ENCODE data around the gene NT5C3A. TPM values are rescaled to one million over a fixed set of nuclear protein-coding genes. Genes with fewer than 3 reads are reported as not detected.

Gene NT5C3A
- polyA plus RNA-seq, 1 experiment, result 20.3 TPM

DNA sequence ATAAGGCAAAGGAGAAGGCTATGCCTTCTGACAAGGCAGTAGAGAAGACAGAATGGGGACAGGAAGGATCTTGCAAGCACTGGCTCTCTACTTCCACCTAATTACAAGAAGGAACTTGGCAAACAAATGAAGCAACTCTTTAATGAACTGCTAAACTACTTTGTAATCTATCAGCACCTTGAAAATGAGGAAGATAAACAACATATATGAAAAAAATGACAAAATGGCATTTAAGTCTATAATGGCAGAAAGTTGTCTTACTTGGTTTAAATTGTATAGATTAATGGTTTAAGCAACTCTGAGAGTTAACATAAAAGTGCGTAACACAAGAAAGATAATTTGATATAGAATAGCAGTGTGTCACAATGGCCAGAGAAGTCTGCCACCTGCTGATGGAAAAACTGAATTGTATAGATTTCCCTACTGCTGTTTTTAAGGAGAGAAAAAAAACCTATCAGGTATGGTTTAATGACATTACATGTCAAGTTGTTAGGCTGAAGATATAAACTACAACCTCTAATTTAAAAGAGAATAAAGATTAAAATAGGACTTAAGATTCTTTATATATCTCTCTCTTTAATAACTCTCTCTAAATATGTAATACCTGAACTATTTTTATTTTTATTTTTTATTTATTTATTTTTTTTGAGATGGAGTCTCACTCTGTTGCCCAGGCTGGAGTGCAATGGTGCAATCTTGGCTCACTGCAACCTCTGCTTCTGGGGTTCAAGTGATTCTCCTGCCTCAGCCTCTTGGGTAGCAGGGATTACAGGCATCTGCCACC is 11.8 kb downstream of the NT5C3A start:
- no peak overlapping the region for H3K4me3 ChIP-seq (ENCODE audit: low read depth, low read length)
- POLR2A ChIA-PET, result no interaction called here
- H3K27ac ChIP-seq (ENCODE audit: low read depth, low read length), result no peak overlapping the region
- CTCF ChIA-PET, result interaction anchor here (1.4 to 2.6 kb wide), 4 partner anchors 86 to 250 kb away, joined by 3 to 26 read pairs (median 6); no protein-coding TSS in a partner anchor
- no peaks in the 10 kb centered on the region for H3K27me3 ChIP-seq (ENCODE audit: control insufficient read depth, insufficient read depth, low read length)
- no peak for DNase-seq (ENCODE audit: low read depth, low spot score)
- TF ChIP-seq, protein P1, sequence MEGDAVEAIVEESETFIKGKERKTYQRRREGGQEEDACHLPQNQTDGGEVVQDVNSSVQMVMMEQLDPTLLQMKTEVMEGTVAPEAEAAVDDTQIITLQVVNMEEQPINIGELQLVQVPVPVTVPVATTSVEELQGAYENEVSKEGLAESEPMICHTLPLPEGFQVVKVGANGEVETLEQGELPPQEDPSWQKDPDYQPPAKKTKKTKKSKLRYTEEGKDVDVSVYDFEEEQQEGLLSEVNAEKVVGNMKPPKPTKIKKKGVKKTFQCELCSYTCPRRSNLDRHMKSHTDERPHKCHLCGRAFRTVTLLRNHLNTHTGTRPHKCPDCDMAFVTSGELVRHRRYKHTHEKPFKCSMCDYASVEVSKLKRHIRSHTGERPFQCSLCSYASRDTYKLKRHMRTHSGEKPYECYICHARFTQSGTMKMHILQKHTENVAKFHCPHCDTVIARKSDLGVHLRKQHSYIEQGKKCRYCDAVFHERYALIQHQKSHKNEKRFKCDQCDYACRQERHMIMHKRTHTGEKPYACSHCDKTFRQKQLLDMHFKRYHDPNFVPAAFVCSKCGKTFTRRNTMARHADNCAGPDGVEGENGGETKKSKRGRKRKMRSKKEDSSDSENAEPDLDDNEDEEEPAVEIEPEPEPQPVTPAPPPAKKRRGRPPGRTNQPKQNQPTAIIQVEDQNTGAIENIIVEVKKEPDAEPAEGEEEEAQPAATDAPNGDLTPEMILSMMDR (IDR thresholded peaks at IDR 0.05; ENCODE audit: low read depth, low read length), result peak; percentile 75
- no peaks in the 10 kb centered on the region for H3K9me3 ChIP-seq (ENCODE audit: control insufficient read depth, insufficient read depth, low read length)

DNA sequence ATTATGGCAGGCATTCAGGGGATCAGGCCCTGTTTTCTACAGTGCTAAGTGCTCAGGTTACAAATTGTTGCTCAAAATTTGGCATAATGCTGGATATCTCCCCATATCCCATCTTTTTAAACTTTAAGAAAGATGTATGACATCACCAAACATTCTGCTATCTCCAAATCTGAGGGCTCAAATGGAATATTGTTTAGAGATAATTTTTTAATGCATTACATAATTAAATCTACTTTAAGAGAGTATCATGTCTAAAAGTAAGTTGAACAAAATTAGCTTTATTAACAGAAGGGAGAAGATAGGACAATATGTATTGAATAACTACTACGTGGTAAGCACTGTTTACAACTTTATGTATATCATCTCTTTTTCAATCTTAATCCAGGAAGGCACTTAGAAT is 13.9 kb downstream of the NT5C3A start:
- POLR2A ChIA-PET, result no interaction called here
- CTCF ChIA-PET, result interaction anchor here (1.1 to 2.6 kb wide), 6 partner anchors 10 to 248 kb away, joined by 4 to 26 read pairs (median 6); no protein-coding TSS in a partner anchor

DNA sequence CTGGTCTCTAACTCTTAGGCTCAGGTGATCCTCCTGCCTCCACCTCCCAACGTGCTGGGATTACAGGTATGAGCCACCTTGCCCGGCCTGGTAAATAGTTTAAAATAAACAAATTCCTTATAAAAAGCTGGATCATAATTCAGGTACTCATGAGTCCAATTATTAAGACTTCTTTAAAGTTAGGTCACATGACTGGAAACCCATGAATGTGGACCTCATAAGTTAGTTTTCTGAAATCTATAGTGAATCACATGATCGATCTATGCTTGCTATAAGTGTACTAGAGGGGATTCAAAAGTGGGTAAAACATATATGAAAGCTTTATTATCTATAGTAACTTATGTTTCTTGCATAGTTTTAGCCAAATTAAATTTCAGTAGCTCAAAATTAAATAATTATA is 14.3 kb downstream of the NT5C3A start:
- TF ChIP-seq, protein P1 (IDR thresholded peaks at IDR 0.05; ENCODE audit: low read depth, low read length), result no peak
- no peak overlapping the region for H3K27ac ChIP-seq (ENCODE audit: low read depth, low read length)
- no peaks in the 10 kb centered on the region for H3K27me3 ChIP-seq (ENCODE audit: control insufficient read depth, insufficient read depth, low read length)
- DNase-seq (ENCODE audit: low read depth, low spot score), result no peak
- no peaks in the 10 kb centered on the region for H3K9me3 ChIP-seq (ENCODE audit: control insufficient read depth, insufficient read depth, low read length)
- ChIA-PET CTCF (interaction anchor here (1.3 to 2.6 kb wide), 5 partner anchors 10 to 248 kb away, joined by 4 to 26 read pairs (median 6); no protein-coding TSS in a partner anchor), POLR2A (no interaction called here)
- H3K4me3 ChIP-seq (ENCODE audit: low read depth, low read length), result no peak overlapping the region

More for the DNA sequence above, 13.9 kb downstream of the NT5C3A start:
- TF ChIP-seq, protein P1 (IDR thresholded peaks at IDR 0.05; ENCODE audit: low read depth, low read length), result no peak
- Histone ChIP-seq H3K27me3 (ENCODE audit: control insufficient read depth, insufficient read depth, low read length) (no peaks in the 10 kb centered on the region), H3K27ac (ENCODE audit: low read depth, low read length) (no peak overlapping the region), H3K9me3 (ENCODE audit: control insufficient read depth, insufficient read depth, low read length) (no peaks in the 10 kb centered on the region), H3K4me3 (ENCODE audit: low read depth, low read length) (no peak overlapping the region)
- no peak for DNase-seq (ENCODE audit: low read depth, low spot score)

DNA sequence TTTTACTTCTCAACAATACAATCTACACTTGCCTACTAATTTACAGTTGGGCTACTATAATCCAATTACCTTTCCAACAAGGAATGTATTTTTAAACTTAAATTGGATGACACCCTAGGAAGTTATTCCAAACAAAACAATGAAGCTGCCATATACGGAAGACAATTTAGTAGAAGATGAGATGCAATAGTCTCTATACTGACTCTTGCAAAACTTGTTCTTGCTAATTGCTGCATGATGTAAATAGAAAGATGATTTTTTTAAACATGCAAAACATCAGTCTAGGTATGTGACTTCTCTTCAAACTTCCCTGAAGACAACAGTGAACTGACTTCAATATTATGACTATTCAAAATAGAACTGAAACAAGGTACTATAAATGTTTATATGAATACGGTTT is 17.6 kb downstream of the NT5C3A start:
- POLR2A ChIA-PET, result no interaction called here
- CTCF ChIA-PET, result no interaction called here
- DNase-seq (ENCODE audit: low read depth, low spot score), result no peak
- Histone ChIP-seq H3K27ac (ENCODE audit: low read depth, low read length) (no peak overlapping the region), H3K4me3 (ENCODE audit: low read depth, low read length) (no peak overlapping the region), H3K9me3 (ENCODE audit: control insufficient read depth, insufficient read depth, low read length) (no peaks in the 10 kb centered on the region), H3K27me3 (ENCODE audit: control insufficient read depth, insufficient read depth, low read length) (no peaks in the 10 kb centered on the region)
- TF ChIP-seq, protein P1 (IDR thresholded peaks at IDR 0.05; ENCODE audit: low read depth, low read length), result no peak

DNA sequence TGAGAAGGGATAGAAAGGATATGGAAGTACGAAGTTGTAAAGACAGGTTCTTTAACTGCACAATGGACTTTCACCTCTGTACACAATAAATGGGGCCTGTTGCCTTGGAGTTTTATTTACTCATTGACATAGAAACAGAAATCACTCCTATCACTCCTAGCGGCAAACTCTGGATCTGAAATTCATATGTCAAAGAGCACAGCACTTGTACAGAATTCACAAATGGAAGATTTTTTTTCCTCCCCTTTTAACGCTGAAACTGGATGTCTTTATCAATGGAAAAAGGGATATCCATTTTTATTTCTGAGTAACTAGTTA is 18.2 kb downstream of the NT5C3A start:
- no peaks in the 10 kb centered on the region for H3K27me3 ChIP-seq (ENCODE audit: control insufficient read depth, insufficient read depth, low read length)
- no peaks in the 10 kb centered on the region for H3K9me3 ChIP-seq (ENCODE audit: control insufficient read depth, insufficient read depth, low read length)
- ChIA-PET CTCF (no interaction called here), POLR2A (interaction anchor here (0.6 kb wide), 1 partner anchor 46 kb away, joined by 6 read pairs; no protein-coding TSS in a partner anchor)
- H3K27ac ChIP-seq (ENCODE audit: low read depth, low read length), result no peak overlapping the region
- TF ChIP-seq, protein P1 (IDR thresholded peaks at IDR 0.05; ENCODE audit: low read depth, low read length), result no peak
- no peak for DNase-seq (ENCODE audit: low read depth, low spot score)
- no peak overlapping the region for H3K4me3 ChIP-seq (ENCODE audit: low read depth, low read length)

Data from AG04450 (cell line).